AG09319 (cell line): ENCODE results near the gene HIPK2.

Experiments used
- DNase-seq: peaks from one replicate; pipeline ENCODE4 v3.0.0-alpha.2; 2010; ENCODE audit warnings: low read depth; ENCODE audit errors: extremely low read depth
- TF ChIP-seq, protein P1 (sequence below): IDR thresholded peaks from 2 replicates; pipeline ENCODE4 v1.5.1; 2011; ENCODE audit warnings: low read depth, mild to moderate bottlenecking, inconsistent platforms, low read length, moderate library complexity

The HIPK2 gene

DNA sequence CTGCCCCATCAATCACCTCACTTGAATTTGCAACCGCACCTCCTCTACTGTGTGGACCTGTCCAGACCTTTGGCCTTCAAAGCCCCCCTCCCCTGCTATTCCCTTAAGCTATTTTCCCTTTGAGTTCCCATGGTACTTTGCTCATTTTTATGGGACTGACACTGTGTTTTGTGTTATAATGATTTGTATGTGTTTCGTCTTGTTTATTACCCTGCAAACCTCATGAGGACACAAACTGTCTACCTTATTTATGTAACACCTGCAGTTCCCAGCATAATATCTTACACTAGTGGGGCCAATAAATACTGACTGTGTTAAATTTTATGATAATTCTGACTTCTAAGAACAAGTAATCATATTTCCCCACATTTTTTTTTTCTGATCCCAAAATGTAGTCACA, 183.7 kb downstream of the HIPK2 start:
- TF ChIP-seq, protein P1, sequence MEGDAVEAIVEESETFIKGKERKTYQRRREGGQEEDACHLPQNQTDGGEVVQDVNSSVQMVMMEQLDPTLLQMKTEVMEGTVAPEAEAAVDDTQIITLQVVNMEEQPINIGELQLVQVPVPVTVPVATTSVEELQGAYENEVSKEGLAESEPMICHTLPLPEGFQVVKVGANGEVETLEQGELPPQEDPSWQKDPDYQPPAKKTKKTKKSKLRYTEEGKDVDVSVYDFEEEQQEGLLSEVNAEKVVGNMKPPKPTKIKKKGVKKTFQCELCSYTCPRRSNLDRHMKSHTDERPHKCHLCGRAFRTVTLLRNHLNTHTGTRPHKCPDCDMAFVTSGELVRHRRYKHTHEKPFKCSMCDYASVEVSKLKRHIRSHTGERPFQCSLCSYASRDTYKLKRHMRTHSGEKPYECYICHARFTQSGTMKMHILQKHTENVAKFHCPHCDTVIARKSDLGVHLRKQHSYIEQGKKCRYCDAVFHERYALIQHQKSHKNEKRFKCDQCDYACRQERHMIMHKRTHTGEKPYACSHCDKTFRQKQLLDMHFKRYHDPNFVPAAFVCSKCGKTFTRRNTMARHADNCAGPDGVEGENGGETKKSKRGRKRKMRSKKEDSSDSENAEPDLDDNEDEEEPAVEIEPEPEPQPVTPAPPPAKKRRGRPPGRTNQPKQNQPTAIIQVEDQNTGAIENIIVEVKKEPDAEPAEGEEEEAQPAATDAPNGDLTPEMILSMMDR: no peak
- DNase-seq: no peak

DNA sequence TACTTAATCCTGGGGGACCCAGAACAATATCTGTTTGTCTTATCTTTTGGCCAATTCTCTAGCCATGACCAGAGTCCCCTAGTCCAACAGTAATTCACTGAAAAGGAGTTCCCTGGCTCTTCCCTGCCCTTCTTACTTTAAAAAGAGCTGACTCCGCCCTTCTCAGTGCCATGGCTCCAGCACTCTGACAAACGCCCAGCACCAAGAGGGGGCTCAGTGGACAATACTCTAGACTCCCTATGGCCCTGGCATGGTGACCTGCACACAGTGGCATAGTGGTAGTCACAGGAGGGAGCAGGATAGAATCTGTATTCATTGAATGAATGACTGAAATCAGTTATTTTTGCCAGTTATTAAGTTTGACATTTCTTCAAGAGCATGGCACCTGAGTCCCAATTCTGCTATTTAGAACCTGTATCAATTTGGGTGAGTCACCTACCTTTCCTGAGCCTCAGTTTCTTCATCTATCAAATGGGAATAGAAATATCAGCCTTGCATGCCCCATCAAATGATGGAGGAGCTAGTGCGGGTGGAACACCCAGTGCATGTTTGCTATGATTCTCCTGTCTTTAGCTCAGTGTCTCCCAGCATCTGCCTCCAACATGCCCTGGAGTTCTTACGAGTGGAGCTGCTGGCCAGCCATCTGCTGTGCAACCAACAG, 184.9 kb downstream of the HIPK2 start:
- TF ChIP-seq, protein P1: no peak
- no peak for DNase-seq

DNA sequence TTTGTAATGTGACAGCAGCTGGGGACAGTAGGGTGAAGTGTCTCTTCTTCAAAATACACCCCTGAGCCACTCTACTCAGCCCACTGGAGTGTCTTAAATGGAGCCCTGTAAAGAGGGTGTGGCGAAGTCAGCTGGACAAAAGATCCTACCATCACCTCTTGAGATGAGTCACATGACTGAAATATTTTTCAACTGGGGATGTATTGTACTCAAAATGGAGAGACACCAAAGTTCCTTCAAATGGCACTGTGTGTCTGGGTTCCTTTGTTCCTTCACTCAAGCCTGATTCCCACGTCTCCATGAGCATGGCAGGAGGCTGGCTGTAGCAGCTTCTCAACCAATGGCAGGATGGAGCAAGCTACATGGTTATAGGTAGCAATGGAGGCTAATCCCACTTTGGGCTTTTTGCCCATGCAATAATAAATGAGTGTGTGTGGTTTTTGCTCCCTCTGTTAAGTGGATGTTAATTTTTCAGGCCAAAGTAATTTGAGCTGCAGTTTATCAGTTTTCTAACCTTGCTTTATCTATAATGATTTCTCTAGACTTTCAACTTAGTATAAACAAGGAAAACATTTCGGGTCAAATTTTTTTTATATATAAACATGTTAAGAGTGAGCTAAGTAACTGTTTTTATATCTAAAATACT, 186.1 kb downstream of the HIPK2 start:
- no peak for DNase-seq

DNA sequence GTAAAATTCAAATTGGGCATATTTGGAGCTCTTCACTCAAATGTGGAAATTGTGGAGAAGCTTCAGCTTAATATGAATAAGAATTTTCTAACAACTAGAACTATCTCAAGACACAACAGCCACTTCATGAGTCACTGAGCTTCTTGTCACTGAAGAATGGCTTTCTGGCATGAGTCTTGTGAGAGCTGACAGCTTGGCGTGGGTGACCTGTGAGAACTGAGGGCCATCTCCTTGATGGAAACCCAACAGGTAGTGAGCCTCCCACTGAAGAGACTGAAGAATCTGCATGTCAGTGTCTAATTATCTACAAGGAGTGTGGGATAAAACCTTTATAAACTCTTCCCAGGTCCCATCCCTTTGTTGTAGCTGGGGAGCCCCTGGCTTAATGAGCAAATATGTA, 188.3 kb downstream of the HIPK2 start:
- no peak for DNase-seq
- TF ChIP-seq, protein P1: no peak

More for the DNA sequence above, 186.1 kb downstream of the HIPK2 start:
- TF ChIP-seq, protein P1: no peak

DNA sequence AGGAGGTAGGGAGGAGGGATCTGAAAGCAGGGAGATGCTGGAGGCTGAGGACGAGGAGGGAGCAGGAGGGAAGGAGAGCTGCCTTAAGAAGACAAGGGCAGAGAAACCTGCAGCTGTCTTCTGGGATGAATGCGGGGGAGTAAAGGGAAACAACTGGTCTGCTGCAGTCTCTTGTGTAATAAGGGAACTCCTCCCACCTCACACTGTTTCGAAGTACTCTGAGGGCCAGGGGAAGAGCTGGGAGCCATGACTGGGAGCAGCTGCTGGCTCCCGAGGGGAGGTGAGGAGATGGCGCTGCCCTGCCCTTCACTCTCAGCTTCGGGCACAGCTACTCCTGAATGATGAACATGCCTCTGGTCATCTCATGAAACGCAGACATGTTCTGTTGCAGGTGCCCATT, 189.2 kb downstream of the HIPK2 start:
- no peak for DNase-seq
- TF ChIP-seq, protein P1: no peak

DNA sequence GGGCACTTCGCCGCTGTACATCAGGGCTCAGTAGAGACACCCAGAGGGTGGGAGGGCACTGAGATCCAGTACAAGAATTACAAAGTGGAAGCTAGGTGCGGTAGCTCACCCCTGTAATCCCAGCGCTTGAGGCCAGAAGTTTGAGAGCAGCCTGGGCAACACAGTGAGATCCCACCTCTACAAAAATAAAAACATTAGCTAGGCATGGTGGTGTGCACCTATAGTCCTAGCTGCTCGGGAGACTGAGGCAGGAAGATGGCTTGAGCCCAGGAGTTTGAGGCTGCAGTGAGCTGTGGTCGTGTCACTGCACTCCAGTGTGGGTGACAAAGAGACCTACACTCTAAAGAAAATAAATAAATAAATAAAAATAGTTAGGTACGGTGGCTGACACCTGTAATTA, 190.3 kb downstream of the HIPK2 start:
- DNase-seq: no peak

DNA sequence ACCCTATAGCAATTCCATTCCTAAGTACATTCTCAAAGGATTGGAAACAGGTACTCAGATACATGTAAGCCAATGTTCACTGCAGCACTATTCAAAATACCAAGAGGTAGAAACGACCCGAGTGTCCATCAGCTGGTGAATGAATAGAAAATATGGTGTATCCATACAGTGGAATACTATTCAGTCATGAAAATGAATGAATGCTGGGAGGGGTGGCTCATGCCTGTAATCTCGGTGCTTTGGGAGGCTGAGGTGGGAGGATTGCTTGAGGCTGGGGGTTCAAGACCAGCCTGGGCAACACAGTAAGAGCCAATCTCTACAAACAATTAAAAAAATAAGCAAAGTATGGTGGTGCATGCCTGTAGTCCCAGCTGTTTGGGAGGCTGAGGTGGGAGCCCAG, 191.5 kb downstream of the HIPK2 start:
- DNase-seq: no peak
- TF ChIP-seq, protein P1: no peak

More for the DNA sequence above, 190.3 kb downstream of the HIPK2 start:
- TF ChIP-seq, protein P1: no peak
